Stimulated activated CD4-positive, alpha-beta T cell treated with anti-CD3 and anti-CD28 coated beads, Interleukin-12 subunit alpha, Interleukin-12 subunit beta, amount 100 ng/mL, for 48 hours (primary cell): Measurements from ENCODE around the gene COL6A6.

Source experiments
- DNase-seq, 3 donors: peaks; one replicate each; pipeline ENCODE4 v3.0.0-alpha.2; 2020; ENCODE audit warnings: low read depth in 2 of 3, low spot score in 1 of 3

Gene COL6A6

GRCh38 chr3:130516645-130517512 is at the start of gene COL6A6:
TSS of gene COL6A6 (plus strand) at chr3:130517177. CDS start at chr3:130560365, 43,188 bp downstream.
- DNase-seq, result no peak

- DNase-seq, result no peak
These were observed 48.7 kb upstream of the COL6A6 start for GRCh38 chr3:130468311-130468710.

- DNase-seq, result no peak
These were observed 46.9 kb upstream of the COL6A6 start for GRCh38 chr3:130470126-130470525.

GRCh38 chr3:130473416-130473815 is 43.6 kb upstream of the COL6A6 start:
- no peak for DNase-seq

- no peak for DNase-seq
These were observed 36.2 kb upstream of the COL6A6 start for GRCh38 chr3:130480736-130481135.

GRCh38 chr3:130488288-130488687 is 28.7 kb upstream of the COL6A6 start:
- no peak for DNase-seq

- DNase-seq, result no peak
These were observed 28.1 kb upstream of the COL6A6 start for GRCh38 chr3:130488769-130489450.

GRCh38 chr3:130490241-130490640 is 26.7 kb upstream of the COL6A6 start:
- no peak for DNase-seq

- DNase-seq, result no peak
These were observed 25.5 kb upstream of the COL6A6 start for GRCh38 chr3:130491431-130491830.

- no peak for DNase-seq
These were observed 12.3 kb upstream of the COL6A6 start for GRCh38 chr3:130504701-130505100.

- no peak for DNase-seq
These were observed 10.9 kb upstream of the COL6A6 start for GRCh38 chr3:130506031-130506430.

- no peak for DNase-seq
These were observed 9.2 kb upstream of the COL6A6 start for GRCh38 chr3:130507746-130508145.

- no peak for DNase-seq
These were observed 8.0 kb upstream of the COL6A6 start for GRCh38 chr3:130509008-130509407.

GRCh38 chr3:130514681-130515080 is 2.3 kb upstream of the COL6A6 start:
- DNase-seq, result no peak

- DNase-seq, result no peak
These were observed 1.2 kb upstream of the COL6A6 start for GRCh38 chr3:130515755-130516154.

- DNase-seq, result no peak
These were observed 625 bp downstream of the COL6A6 start for GRCh38 chr3:130517602-130518001.

GRCh38 chr3:130519754-130520153 is 2.8 kb downstream of the COL6A6 start:
- DNase-seq, result no peak

- no peak for DNase-seq
These were observed 5.4 kb downstream of the COL6A6 start for GRCh38 chr3:130522399-130522798.

GRCh38 chr3:130527426-130527825 is 10.4 kb downstream of the COL6A6 start:
- no peak for DNase-seq

- no peak for DNase-seq
These were observed 11.1 kb downstream of the COL6A6 start for GRCh38 chr3:130528120-130528519.

GRCh38 chr3:130529486-130530215 is 12.7 kb downstream of the COL6A6 start:
- no peak for DNase-seq

- DNase-seq, result no peak
These were observed 16.3 kb downstream of the COL6A6 start for GRCh38 chr3:130533247-130533646.
